ENCODE results near the gene PWWP2A.

GRCh38 chr5:160161626-160162025 is 42.4 kb upstream of the PWWP2A start:
- TF ChIP-seq CTCF (IDR thresholded peaks at IDR 0.05; ENCODE audit: low read depth, low read length) = no peak
- no peak for TF ChIP-seq EZH2phosphoT487 (IDR thresholded peaks at IDR 0.05; ENCODE audit: low read depth)
